H1 (cell line): Measurements from ENCODE around the gene CPEB1. TPM values are rescaled to one million over a fixed set of nuclear protein-coding genes. Genes with fewer than 3 reads are reported as not detected.
A peak's percentile ranks its signal among the peaks of the same experiment; 100 is the strongest.

ENCODE experiments used
- CTBP2 ChIP-seq: IDR thresholded peaks from 2 replicates; pipeline ENCODE4 v1.7.0; 2011; ENCODE audit warnings: borderline replicate concordance, mild to moderate bottlenecking, moderate library complexity, mixed read lengths, low read length; ENCODE audit not compliant: insufficient read depth, insufficient read length
- EGR1 ChIP-seq: IDR thresholded peaks from 2 replicates; pipeline ENCODE4 v1.6.1; 2011; ENCODE audit warnings: low read depth, low read length, borderline replicate concordance
- HDAC6 ChIP-seq: IDR thresholded peaks from one replicate; pipeline ENCODE4 v1.7.1; 2012; ENCODE audit warnings: low read depth, mild to moderate bottlenecking, inconsistent platforms, low read length, moderate library complexity
- KDM4A ChIP-seq: IDR thresholded peaks from one replicate; pipeline ENCODE4 v1.7.1; 2012; ENCODE audit warnings: low read depth, mild to moderate bottlenecking, moderate library complexity, low read length, inconsistent platforms; ENCODE audit not compliant: severe bottlenecking
- MAFK ChIP-seq: IDR thresholded peaks from 2 replicates; pipeline ENCODE4 v1.6.1; 2012; ENCODE audit warnings: low read depth, mild to moderate bottlenecking, improper control_type of control experiment, low read length
- NRF1 ChIP-seq: IDR thresholded peaks from 2 replicates; pipeline ENCODE4 v1.6.1; 2011; ENCODE audit warnings: mild to moderate bottlenecking, low read depth, low read length, improper control_type of control experiment
- PHF8 ChIP-seq: fragments of 200-600 bp; sonication (generic); conservative IDR thresholded peaks from 2 replicates; pipeline ENCODE4 v1.7.1; 2012; ENCODE audit warnings: low read depth, mild to moderate bottlenecking, inconsistent platforms, low read length, moderate library complexity
- POLR2A ChIP-seq, 2 experiments: IDR thresholded peaks; 1 replicate in 1 of 2; 2 replicates in 1 of 2; pipeline ENCODE4 v1.6.1; 2011; ENCODE audit warnings: low read depth in 2 of 2, low read length in 2 of 2, mild to moderate bottlenecking in 2 of 2; ENCODE audit errors: control extremely low read depth in 1 of 2
- RAD21 ChIP-seq, 2 experiments: IDR thresholded peaks in 1 of 2; conservative IDR thresholded peaks in 1 of 2; 2 replicates each; pipeline ENCODE4 v1.6.1; 2011; ENCODE audit warnings: low read depth in 2 of 2, low read length in 2 of 2, improper control_type of control experiment in 1 of 2, inconsistent platforms in 1 of 2, mild to moderate bottlenecking in 1 of 2, moderate library complexity in 1 of 2
- RNF2 ChIP-seq: fragments of 200-900, 300-1000 bp; sonication (generic); IDR thresholded peaks from 2 replicates; pipeline ENCODE4 v1.7.1; 2016; ENCODE audit warnings: borderline replicate concordance, low read depth, mild to moderate bottlenecking, antibody characterized with exemption, low read length; ENCODE audit not compliant: poor library complexity, severe bottlenecking; ENCODE audit errors: missing control alignments
- SAP30 ChIP-seq: fragments of 300-600 bp; sonication (generic); IDR thresholded peaks from 2 replicates; pipeline ENCODE4 v1.7.1; 2012; ENCODE audit warnings: low read length, moderate library complexity, mild to moderate bottlenecking, inconsistent platforms; ENCODE audit not compliant: insufficient read depth, insufficient replicate concordance
- SP2 ChIP-seq: IDR thresholded peaks from 2 replicates; pipeline ENCODE4 v1.6.1; 2012; ENCODE audit warnings: mild to moderate bottlenecking, low read length, inconsistent platforms
- SP4 ChIP-seq: IDR thresholded peaks from 2 replicates; pipeline ENCODE4 v1.6.1; 2012; ENCODE audit warnings: low read length, inconsistent platforms
- SUZ12 ChIP-seq: fragments of 200-600 bp; sonication (generic); IDR thresholded peaks from 2 replicates; pipeline ENCODE4 v1.6.1; 2012; ENCODE audit warnings: mild to moderate bottlenecking, inconsistent platforms, low read length, moderate library complexity, mixed read lengths
- TBP ChIP-seq: IDR thresholded peaks from 2 replicates; pipeline ENCODE4 v1.6.1; 2011; ENCODE audit warnings: low read depth, low read length, improper control_type of control experiment
- TEAD4 ChIP-seq: IDR thresholded peaks from 2 replicates; pipeline ENCODE4 v1.6.1; 2012; ENCODE audit warnings: low read depth, low read length, inconsistent platforms, mixed read lengths
- YY1 ChIP-seq: IDR thresholded peaks from 2 replicates; pipeline ENCODE4 v1.6.1; 2011; ENCODE audit warnings: low read depth, mild to moderate bottlenecking, low read length
- polyA plus RNA-seq, 7 experiments: library from polyadenylated mRNA; depleted of rRNA in 3 of 7; stranded (reverse) in 5 of 7; unstranded in 2 of 7; fragments of >200 nt in 5 of 7; fragments of 200-250 nt in 2 of 7; gene quantifications; 1 replicate in 5 of 7; 2 replicates in 1 of 7; 4 replicates in 1 of 7; pipeline versions ENCODE4 v1.2.1 to v1.2.3, GENCODE V29; 2011 to 2013; ENCODE audit warnings: missing spikeins in 2 of 7, mixed read lengths in 2 of 7
- total RNA-seq: library from RNA; stranded (reverse); fragmentation: NEBNext Ultra II Directional; extraction: Animal tissue kit (Norgen Biotek cat#: 25700); gene quantifications from 2 replicates; pipeline ENCODE4 v1.2.1, GENCODE V29; 2021
- TF ChIP-seq, protein P1 (sequence below): IDR thresholded peaks from 2 replicates; pipeline ENCODE4 v1.6.1; 2012; ENCODE audit warnings: inconsistent platforms
- TF ChIP-seq, protein P2 (sequence below): IDR thresholded peaks from 2 replicates; pipeline ENCODE4 v1.6.1; 2011; ENCODE audit warnings: low read depth, mild to moderate bottlenecking, low read length; ENCODE audit not compliant: insufficient read depth
- TF ChIP-seq, protein P3 (sequence below): IDR thresholded peaks from 2 replicates; pipeline ENCODE4 v1.6.1; 2012; ENCODE audit warnings: low read length, inconsistent platforms

Gene CPEB1
- total and polyA plus RNA-seq, 2 of the 8 experiments (the other 6 are each of a cell fraction or from before 2014, with no cell fraction given), result 4.4 to 4.5 TPM

DNA sequence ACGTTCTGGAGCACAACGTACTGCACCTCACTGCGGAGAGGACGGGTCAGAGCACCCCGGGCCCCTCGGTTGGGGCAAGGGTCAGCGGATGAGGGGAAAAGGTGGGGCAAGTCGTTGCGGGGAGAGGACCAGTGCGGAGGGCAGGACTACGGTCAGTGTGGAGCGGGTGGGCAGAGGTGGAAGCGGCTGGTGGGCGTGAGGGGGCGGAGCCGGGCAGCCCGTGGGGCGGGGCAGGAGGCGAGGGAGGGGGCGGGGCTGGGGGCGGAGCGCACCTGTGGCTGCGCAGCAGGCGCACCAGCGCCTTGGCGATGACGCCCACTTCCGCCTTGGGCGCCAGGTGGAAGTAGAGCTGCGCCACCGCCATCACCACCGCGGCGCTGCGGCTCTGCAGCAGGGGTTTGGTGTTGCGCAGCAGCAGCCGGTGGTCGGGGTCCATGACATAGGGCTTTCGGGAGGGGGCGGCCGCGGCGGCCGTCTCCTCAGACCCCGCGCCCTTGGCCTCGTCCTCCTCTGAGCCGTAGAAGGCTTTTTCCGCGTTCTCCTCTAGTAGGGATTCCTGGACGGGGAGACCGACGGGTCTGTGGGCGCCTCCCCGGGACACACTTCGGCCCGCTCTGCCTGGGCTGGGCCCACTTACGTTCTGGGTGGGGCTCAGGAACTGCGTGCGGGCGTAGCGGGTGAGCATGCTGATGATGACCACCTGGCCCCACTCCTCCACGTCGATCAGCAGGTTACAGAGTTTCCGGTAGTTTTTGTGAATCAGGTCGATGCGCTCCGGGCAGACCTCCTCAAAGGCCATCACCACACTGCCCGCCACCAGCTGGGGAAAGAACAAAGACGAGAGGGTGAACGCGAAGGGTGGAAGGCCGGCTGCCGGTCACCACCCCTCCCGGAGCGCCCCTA, 33.3 kb upstream of the CPEB1 start (continued):
- TF ChIP-seq MAFK, result no peak
- peak; percentile 69 for TF ChIP-seq EGR1
- peak; percentile 48; the same call in 1 of the 2 replicates for TF ChIP-seq TBP
- TF ChIP-seq POLR2A (IDR thresholded peaks at IDR 0.05; ENCODE audit: control extremely low read depth in 1 of 2, low read depth in 2 of 2, low read length in 2 of 2), result peak; percentile 87 to 88
- peak; percentile 65 to 70 for TF ChIP-seq RAD21 (IDR thresholded peaks at IDR 0.05 in 1 of 2, conservative IDR thresholded peaks at IDR 0.05 in 1 of 2; ENCODE audit: low read depth in 2 of 2, low read length in 2 of 2)
- no peak for TF ChIP-seq CTBP2
- TF ChIP-seq, protein P1, sequence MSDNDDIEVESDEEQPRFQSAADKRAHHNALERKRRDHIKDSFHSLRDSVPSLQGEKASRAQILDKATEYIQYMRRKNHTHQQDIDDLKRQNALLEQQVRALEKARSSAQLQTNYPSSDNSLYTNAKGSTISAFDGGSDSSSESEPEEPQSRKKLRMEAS, result peak; percentile 19; the same call in 1 of the 2 replicates
- TF ChIP-seq SP2, result no peak
- TF ChIP-seq, protein P2, sequence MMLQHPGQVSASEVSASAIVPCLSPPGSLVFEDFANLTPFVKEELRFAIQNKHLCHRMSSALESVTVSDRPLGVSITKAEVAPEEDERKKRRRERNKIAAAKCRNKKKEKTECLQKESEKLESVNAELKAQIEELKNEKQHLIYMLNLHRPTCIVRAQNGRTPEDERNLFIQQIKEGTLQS, result no peak
- peak; percentile 73; the same call in 1 of the 2 replicates for TF ChIP-seq YY1
- TF ChIP-seq NRF1, result peak; percentile 34
- 0 out of 2 replicates have a peak, but pooled peaks have one; percentile 25 for TF ChIP-seq TEAD4
- TF ChIP-seq SUZ12, result no peak
- peak; percentile 90 for TF ChIP-seq KDM4A
- TF ChIP-seq SP4, result peak; percentile 73
- TF ChIP-seq PHF8, result peak; percentile 73
- TF ChIP-seq SAP30, result no peak
- no peak for TF ChIP-seq HDAC6
- no peak for TF ChIP-seq RNF2
- TF ChIP-seq, protein P3, sequence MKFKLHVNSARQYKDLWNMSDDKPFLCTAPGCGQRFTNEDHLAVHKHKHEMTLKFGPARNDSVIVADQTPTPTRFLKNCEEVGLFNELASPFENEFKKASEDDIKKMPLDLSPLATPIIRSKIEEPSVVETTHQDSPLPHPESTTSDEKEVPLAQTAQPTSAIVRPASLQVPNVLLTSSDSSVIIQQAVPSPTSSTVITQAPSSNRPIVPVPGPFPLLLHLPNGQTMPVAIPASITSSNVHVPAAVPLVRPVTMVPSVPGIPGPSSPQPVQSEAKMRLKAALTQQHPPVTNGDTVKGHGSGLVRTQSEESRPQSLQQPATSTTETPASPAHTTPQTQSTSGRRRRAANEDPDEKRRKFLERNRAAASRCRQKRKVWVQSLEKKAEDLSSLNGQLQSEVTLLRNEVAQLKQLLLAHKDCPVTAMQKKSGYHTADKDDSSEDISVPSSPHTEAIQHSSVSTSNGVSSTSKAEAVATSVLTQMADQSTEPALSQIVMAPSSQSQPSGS, result no peak
